ENCODE measurements around the gene MICU1.
"Not testable (repeated sequence)": the region's sequence is repeated elsewhere in the genome, so short reads cannot be mapped to it uniquely, and the experiment has no call there.

Gene MICU1

GRCh38 chr10:72658696-72659400 is 33.0 kb upstream of the MICU1 start:
- Histone ChIP-seq H3K9ac (no peak overlapping the region), H3K36me3 (no peaks in the 10 kb centered on the region), H3K4me1 (no peaks in the 10 kb centered on the region), H3K9me3 (replicated peaks in 1 of 11) (no peaks in the 10 kb centered on the region), H3K4me3 (no peak overlapping the region), H3K27ac (no peak overlapping the region), H3K27me3 (no peaks in the 10 kb centered on the region), H4K20me1 (no peaks in the 10 kb centered on the region), H3K4me2 (no peak overlapping the region)
- no peak for TF ChIP-seq Cebpa-rat (IDR thresholded peaks at IDR 0.05)

- no peak overlapping the region for H3K27ac ChIP-seq
- H4K20me1 ChIP-seq, result no peaks in the 10 kb centered on the region
- no peak for TF ChIP-seq Cebpa-rat (IDR thresholded peaks at IDR 0.05)
- H3K4me3 ChIP-seq, result no peak overlapping the region
- H3K36me3 ChIP-seq, result no peaks in the 10 kb centered on the region
- H3K4me2 ChIP-seq, result no peak overlapping the region
- peaks cover 0 to 2% (median under 1%) of the 10 kb centered on the region in 10 experiments; a peak in 10 of 20 replicates for H3K4me1 ChIP-seq
- H3K9me3 ChIP-seq (replicated peaks in 1 of 11), result no peaks in the 10 kb centered on the region
- no peak overlapping the region for H3K9ac ChIP-seq
- H3K27me3 ChIP-seq, result no peaks in the 10 kb centered on the region
These were observed 28.8 kb upstream of the MICU1 start for GRCh38 chr10:72654720-72655119.

- no peaks in the 10 kb centered on the region for H4K20me1 ChIP-seq
- H3K9ac ChIP-seq, result no peak overlapping the region
- H3K36me3 ChIP-seq, result no peaks in the 10 kb centered on the region
- H3K9me3 ChIP-seq (replicated peaks in 1 of 11), result no peaks in the 10 kb centered on the region
- H3K4me3 ChIP-seq, result no peak overlapping the region
- no peak overlapping the region for H3K4me2 ChIP-seq
- H3K27ac ChIP-seq, result no peak overlapping the region
- H3K4me1 ChIP-seq, result peaks cover 4 to 14% (median 11%) of the 10 kb centered on the region in 10 experiments; a peak in 17 of 20 replicates
- no peaks in the 10 kb centered on the region for H3K27me3 ChIP-seq
- no peak for TF ChIP-seq Cebpa-rat (IDR thresholded peaks at IDR 0.05)
These were observed 27.7 kb upstream of the MICU1 start for GRCh38 chr10:72653383-72654096.

GRCh38 chr10:72649291-72649690 is 23.4 kb upstream of the MICU1 start:
- Histone ChIP-seq H3K9me3 (replicated peaks in 1 of 11) (0 out of 22 replicates have a peak, but pooled peaks cover 0 to 5% (median 0%) of the 10 kb centered on the region in 11 experiments), H3K4me3 (no peak overlapping the region), H3K36me3 (no peaks in the 10 kb centered on the region), H4K20me1 (no peaks in the 10 kb centered on the region), H3K4me1 (peaks cover 4 to 19% (median 11%) of the 10 kb centered on the region in 10 experiments; a peak in 17 of 20 replicates), H3K27me3 (no peaks in the 10 kb centered on the region), H3K9ac (no peak overlapping the region), H3K4me2 (peak overlapping the region in 9 of 11 experiments; percentile 9 to 72 (median 64); a peak in 16 of 22 replicates), H3K27ac (peak overlapping the region in 2 of 11 experiments; percentile 11 to 40; a peak in 2 of 22 replicates)
- TF ChIP-seq Cebpa-rat (IDR thresholded peaks at IDR 0.05), result no peak

GRCh38 chr10:72648301-72648700 is 22.4 kb upstream of the MICU1 start:
- H3K27ac ChIP-seq, result peak overlapping the region in 2 of 11 experiments; percentile 11 to 40; a peak in 2 of 22 replicates

GRCh38 chr10:72646971-72647370 is 21.1 kb upstream of the MICU1 start:
- not testable (repeated sequence) for H3K4me2 ChIP-seq; H3K4me3 ChIP-seq; H3K27me3 ChIP-seq; H4K20me1 ChIP-seq; H3K9me3 ChIP-seq (replicated peaks in 1 of 11); H3K9ac ChIP-seq; H3K27ac ChIP-seq; H3K36me3 ChIP-seq
- H3K4me1 ChIP-seq, result peaks cover 4 to 19% (median 11%) of the 10 kb centered on the region in 10 experiments; a peak in 17 of 20 replicates

More at GRCh38 chr10:72648301-72648700, 22.4 kb upstream of the MICU1 start:
- H3K4me2 ChIP-seq, result peak overlapping the region in 3 of 11 experiments; percentile 64 to 72 (median 66); a peak in 5 of 22 replicates
- H3K4me3 ChIP-seq, result no peak overlapping the region
- no peaks in the 10 kb centered on the region for H3K36me3 ChIP-seq
- no peak overlapping the region for H3K9ac ChIP-seq
- TF ChIP-seq Cebpa-rat (IDR thresholded peaks at IDR 0.05), result no peak
- peaks cover 4 to 19% (median 11%) of the 10 kb centered on the region in 10 experiments; a peak in 17 of 20 replicates for H3K4me1 ChIP-seq
- 0 out of 22 replicates have a peak, but pooled peaks cover 0 to 5% (median 0%) of the 10 kb centered on the region in 11 experiments for H3K9me3 ChIP-seq (replicated peaks in 1 of 11)
- no peaks in the 10 kb centered on the region for H4K20me1 ChIP-seq
- H3K27me3 ChIP-seq, result no peaks in the 10 kb centered on the region

- no peak overlapping the region for H3K9ac ChIP-seq
- H3K4me3 ChIP-seq, result no peak overlapping the region
- H3K4me2 ChIP-seq, result no peak overlapping the region
- 0 out of 22 replicates have a peak, but pooled peaks cover 0 to 5% (median 0%) of the 10 kb centered on the region in 11 experiments for H3K9me3 ChIP-seq (replicated peaks in 1 of 11)
- no peaks in the 10 kb centered on the region for H3K27me3 ChIP-seq
- no peaks in the 10 kb centered on the region for H4K20me1 ChIP-seq
- H3K27ac ChIP-seq, result no peak overlapping the region
- no peak for TF ChIP-seq Cebpa-rat (IDR thresholded peaks at IDR 0.05)
- peaks cover 4 to 19% (median 11%) of the 10 kb centered on the region in 10 experiments; a peak in 17 of 20 replicates for H3K4me1 ChIP-seq
- H3K36me3 ChIP-seq, result no peaks in the 10 kb centered on the region
These were observed 19.5 kb upstream of the MICU1 start for GRCh38 chr10:72645263-72645858.

- no peaks in the 10 kb centered on the region for H3K27me3 ChIP-seq
- no peak overlapping the region for H3K9ac ChIP-seq
- no peaks in the 10 kb centered on the region for H4K20me1 ChIP-seq
- 0 out of 22 replicates have a peak, but pooled peaks cover 0 to 5% (median 0%) of the 10 kb centered on the region in 11 experiments for H3K9me3 ChIP-seq (replicated peaks in 1 of 11)
- no peak for TF ChIP-seq Cebpa-rat (IDR thresholded peaks at IDR 0.05)
- H3K36me3 ChIP-seq, result no peaks in the 10 kb centered on the region
- no peak overlapping the region for H3K4me3 ChIP-seq
- H3K4me1 ChIP-seq, result peaks cover 0 to 16% (median 10%) of the 10 kb centered on the region in 10 experiments; a peak in 17 of 20 replicates
- no peak overlapping the region for H3K27ac ChIP-seq
- H3K4me2 ChIP-seq, result no peak overlapping the region
These were observed 16.4 kb upstream of the MICU1 start for GRCh38 chr10:72642318-72642717.

GRCh38 chr10:72639441-72639873 is 13.6 kb upstream of the MICU1 start:
- H3K9me3 ChIP-seq (replicated peaks in 1 of 11), result no peaks in the 10 kb centered on the region
- no peak overlapping the region for H3K4me3 ChIP-seq
- peaks cover 0 to 27% (median 16%) of the 10 kb centered on the region in 10 experiments; a peak in 17 of 20 replicates for H3K4me1 ChIP-seq
- TF ChIP-seq Cebpa-rat (IDR thresholded peaks at IDR 0.05), result no peak
- H3K36me3 ChIP-seq, result no peaks in the 10 kb centered on the region
- H3K27ac ChIP-seq, result no peak overlapping the region; a peak in 1 of 22 replicates
- H4K20me1 ChIP-seq, result no peaks in the 10 kb centered on the region
- no peak overlapping the region for H3K9ac ChIP-seq
- H3K4me2 ChIP-seq, result 0 out of 22 replicates have a peak overlapping the region, but pooled peaks of 1 of the 11 experiments have one; percentile 0
- H3K27me3 ChIP-seq, result no peaks in the 10 kb centered on the region
